GOT3 (cell line): Measurements from ENCODE around the gene HDAC10.

Experiments
- DNase-seq: peaks from one replicate; lab custom pipeline; 2025; ENCODE audit warnings: mixed read lengths; lab: John Stamatoyannopoulos, UW

The HDAC10 gene

GRCh38 chr22:50256258-50256862 is 5.3 kb upstream of the HDAC10 start:
- no peak for DNase-seq

- DNase-seq, result no peak
Measured at GRCh38 chr22:50255607-50256006, 4.5 kb upstream of the HDAC10 start.

GRCh38 chr22:50255099-50255498 is 4.0 kb upstream of the HDAC10 start:
- no peak for DNase-seq

- no peak for DNase-seq
Measured at GRCh38 chr22:50253941-50254340, 2.9 kb upstream of the HDAC10 start.

GRCh38 chr22:50253046-50253915 is 2.2 kb upstream of the HDAC10 start:
- DNase-seq, result no peak

GRCh38 chr22:50252082-50253045 is 1.3 kb upstream of the HDAC10 start:
- DNase-seq, result no peak

GRCh38 chr22:50251477-50252081 is 514 bp upstream of the HDAC10 start:
- DNase-seq, result no peak

GRCh38 chr22:50250249-50250554 is 863 bp downstream of the HDAC10 start:
- no peak for DNase-seq

- no peak for DNase-seq
Measured at GRCh38 chr22:50249341-50250248, 1.5 kb downstream of the HDAC10 start.

- DNase-seq, result no peak
Measured at GRCh38 chr22:50248196-50249081, 2.6 kb downstream of the HDAC10 start.

- DNase-seq, result no peak
Measured at GRCh38 chr22:50247748-50248147, 3.3 kb downstream of the HDAC10 start.

GRCh38 chr22:50246242-50247175 is 4.6 kb downstream of the HDAC10 start:
- no peak for DNase-seq

- DNase-seq, result no peak
Measured at GRCh38 chr22:50245214-50246072, 5.6 kb downstream of the HDAC10 start.

GRCh38 chr22:50244420-50245213 is 6.4 kb downstream of the HDAC10 start, which contains the start of gene TUBGCP6:
TUBGCP6 (minus strand) TSS chr22:50245023; CDS start chr22:50244459, 564 bp downstream.
- peak; percentile 67 for DNase-seq

GRCh38 chr22:50243685-50244419 is 7.2 kb downstream of the HDAC10 start:
- DNase-seq, result no peak

GRCh38 chr22:50242406-50242949 is 8.6 kb downstream of the HDAC10 start:
- DNase-seq, result no peak
